ENCODE measurements around the gene SLC13A3.

DNA sequence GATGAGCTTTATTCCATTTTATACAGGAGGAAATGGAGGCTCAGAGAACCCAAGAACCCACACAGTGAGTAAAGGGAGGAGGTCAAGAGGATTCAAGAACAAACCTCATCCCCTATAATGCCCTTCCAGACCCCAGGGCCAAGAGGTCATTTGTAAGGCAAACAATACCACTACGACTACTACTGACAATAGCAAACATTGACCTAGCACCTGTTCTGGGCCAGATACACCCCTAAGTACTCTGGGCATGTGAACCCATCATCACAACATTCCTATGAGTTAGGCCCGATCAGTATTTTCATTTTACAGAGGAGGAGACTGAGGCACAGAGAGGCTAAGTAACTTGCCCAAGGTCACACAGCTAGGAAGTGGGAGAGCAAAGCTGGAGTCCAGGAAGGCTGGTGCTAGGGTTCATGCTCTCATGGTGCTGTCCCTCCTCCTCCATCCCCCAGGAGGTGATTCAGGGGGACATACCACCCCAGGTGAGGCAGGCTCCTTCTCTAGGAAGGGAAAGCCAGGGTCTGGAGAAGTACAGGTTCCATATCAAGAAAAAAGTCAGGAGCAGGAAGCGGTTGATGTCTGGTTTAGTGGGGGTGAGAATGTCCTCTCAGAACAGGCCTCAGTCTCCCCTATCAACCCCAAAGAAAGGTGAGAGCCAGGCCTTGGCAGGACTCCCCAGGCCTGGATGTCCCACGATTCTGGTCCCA is 13.7 kb downstream of the SLC13A3 start:
- no peak for TF ChIP-seq CTCF (conservative IDR thresholded peaks at IDR 0.05; ENCODE audit: low read depth, low read length)
- no peak for TF ChIP-seq EZH2 (IDR thresholded peaks at IDR 0.05; ENCODE audit: borderline replicate concordance, low read depth, low read length, poor library complexity, severe bottlenecking)
